ENCODE measurements around the gene ATP5PB. TPM values are rescaled to one million over a fixed set of nuclear protein-coding genes. Genes with fewer than 3 reads are reported as not detected.

The ATP5PB gene, protein sequence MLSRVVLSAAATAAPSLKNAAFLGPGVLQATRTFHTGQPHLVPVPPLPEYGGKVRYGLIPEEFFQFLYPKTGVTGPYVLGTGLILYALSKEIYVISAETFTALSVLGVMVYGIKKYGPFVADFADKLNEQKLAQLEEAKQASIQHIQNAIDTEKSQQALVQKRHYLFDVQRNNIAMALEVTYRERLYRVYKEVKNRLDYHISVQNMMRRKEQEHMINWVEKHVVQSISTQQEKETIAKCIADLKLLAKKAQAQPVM
- polyA plus RNA-seq (2012; ENCODE audit: insufficient read depth, insufficient read length): 401 TPM

DNA sequence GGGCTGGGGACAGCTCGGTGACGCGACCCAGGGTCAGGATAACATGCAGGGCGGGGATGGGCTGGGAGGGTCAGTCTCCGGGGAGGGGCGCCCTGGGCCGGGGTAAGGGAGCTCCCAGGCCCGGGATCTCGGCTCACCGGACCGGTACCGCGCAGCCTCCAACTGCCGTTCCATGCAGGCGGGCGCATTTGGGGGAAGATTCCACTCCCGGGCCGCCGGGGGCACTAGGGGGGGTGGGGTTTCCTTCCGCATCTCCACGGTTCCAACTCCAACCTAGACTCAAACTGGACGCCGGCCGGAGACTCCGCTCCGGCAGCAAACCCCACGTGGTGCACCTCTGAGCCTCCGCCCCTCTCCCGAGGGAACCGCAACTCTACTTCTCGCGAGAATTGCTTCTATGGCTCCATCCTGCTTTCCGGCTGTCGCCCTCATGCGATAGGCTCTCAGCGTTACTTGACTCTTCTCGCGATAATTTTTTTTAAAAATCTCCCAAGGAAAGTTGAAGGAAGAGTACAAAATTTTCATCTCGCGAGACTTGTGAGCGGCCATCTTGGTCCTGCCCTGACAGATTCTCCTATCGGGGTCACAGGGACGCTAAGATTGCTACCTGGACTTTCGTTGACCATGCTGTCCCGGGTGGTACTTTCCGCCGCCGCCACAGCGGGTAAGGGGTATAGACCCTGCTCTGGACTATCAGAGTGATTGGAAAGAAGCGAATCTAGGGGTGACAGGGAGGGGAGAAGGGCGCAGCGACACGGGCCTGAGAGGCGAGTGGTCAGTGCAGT lies at the start of gene ATP5PB, which contains the start of gene WDR77:
TSS of gene ATP5PB (plus strand) at position 547 of the 785 bp plus-strand sequence. CDS start at position 625, 78 bp downstream.
TSS of gene WDR77 (minus strand) at position 339 of the 785 bp plus-strand sequence. CDS start at position 252, 87 bp downstream.
- DNase-seq (ENCODE audit: low read depth, low spot score): peak; percentile 98
- H3K4me3 ChIP-seq (ENCODE audit: low read length): peak within 1 kb of the TSS; percentile 84

DNA sequence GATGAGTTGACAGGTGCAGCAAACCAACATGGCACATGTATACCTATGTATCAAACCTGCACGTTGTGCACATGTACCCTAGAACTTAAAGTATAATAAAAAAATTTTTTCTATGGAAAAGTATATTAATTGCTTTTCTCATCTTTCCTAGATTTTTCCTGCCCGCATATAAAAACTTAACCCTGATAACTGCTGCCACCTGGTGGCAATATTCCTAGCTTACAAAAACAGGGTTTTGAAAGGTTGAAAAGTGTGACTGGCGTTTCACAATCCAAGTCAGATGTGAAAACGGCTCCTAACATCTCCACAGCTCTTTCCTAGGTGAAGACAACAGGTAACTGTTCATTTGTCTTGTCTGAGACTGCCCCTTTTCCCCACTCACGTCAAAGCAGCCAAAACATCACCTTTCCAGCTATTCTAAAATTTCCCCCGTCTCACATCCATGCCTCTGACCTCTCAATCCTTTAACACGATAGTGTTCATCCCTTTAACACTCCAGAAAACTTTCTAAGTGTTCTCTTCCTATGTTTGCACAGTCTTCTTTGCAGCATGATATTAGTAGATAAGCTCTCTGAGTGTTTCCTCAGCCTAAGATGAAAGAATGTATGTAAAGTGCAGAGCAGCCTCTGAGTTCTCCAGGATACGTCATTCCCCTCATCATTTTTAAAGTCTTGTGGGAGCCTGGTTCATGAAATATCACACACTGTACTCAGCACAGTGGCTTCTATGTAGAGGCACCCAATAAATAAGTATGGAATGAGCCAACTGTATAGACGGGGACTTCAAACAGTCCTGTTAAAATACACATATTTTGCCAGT lies 49.3 kb upstream of the ATP5PB start:
- no peak overlapping the region for H3K4me3 ChIP-seq (ENCODE audit: low read length)

DNA sequence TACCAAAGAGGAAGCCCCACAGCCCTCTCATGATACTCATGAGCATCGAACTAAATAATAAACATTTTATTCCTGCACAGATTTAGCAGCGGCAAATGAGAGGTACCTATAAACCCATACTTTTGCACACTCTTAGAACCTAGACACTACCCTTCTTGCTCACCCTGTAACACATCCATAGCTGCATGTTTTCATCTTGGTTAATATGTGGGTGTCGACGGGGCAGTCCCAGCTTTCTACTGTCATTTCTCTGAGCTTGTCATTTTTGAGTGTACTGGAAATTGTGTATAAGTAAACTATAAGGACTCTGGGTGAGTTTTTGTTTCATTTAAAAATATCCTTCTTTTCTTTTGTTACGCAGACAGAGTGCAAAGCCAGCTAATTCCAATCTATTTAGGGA lies 47.2 kb upstream of the ATP5PB start:
- no peak overlapping the region for H3K4me3 ChIP-seq (ENCODE audit: low read length)
- no peak for DNase-seq (ENCODE audit: low read depth, low spot score)

More for the DNA sequence above, 49.3 kb upstream of the ATP5PB start:
- DNase-seq (ENCODE audit: low read depth, low spot score): peak; percentile 50

DNA sequence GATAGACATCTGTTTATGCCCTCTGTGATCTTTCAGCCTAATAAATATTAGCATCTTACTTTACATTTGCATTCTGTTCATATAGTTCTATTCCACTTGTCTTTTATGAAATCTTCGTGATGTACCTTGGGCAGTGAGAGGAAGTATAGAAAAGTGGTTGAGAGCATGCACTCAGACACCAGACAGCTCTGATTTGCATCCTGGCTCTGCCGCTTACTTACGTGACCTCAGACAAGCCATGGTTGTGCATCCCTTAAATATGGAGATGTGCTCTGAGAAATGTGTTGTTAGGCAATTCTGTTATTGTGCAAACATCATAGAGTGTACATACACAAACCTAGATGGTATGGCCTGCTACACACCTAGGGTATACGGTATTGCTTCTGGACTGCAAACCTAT lies 44.7 kb upstream of the ATP5PB start:
- DNase-seq (ENCODE audit: low read depth, low spot score): no peak
- H3K4me3 ChIP-seq (ENCODE audit: low read length): no peak overlapping the region

DNA sequence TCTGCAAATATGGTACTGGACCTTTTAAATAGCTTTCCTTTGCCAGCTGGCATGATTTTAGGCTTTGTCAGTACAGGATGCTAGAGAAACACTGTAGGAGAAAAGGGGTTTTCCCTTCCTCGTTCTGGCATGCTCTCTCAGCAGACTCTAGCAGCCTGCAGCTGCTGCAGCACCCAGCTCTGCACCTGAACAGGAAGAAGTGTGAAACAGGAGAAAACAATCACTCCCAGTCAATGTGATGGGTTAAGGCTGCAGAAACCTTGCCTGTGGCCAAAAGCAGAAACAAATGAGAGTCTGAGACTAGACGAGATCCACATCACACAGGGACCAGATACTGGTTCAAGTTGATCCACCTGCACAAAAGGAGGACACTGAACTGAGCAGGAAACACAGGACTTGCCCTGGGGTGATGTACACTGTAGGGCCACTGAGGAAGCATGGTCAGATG lies 42.9 kb upstream of the ATP5PB start:
- no peak overlapping the region for H3K4me3 ChIP-seq (ENCODE audit: low read length)
- peak; percentile 60 for DNase-seq (ENCODE audit: low read depth, low spot score)

DNA sequence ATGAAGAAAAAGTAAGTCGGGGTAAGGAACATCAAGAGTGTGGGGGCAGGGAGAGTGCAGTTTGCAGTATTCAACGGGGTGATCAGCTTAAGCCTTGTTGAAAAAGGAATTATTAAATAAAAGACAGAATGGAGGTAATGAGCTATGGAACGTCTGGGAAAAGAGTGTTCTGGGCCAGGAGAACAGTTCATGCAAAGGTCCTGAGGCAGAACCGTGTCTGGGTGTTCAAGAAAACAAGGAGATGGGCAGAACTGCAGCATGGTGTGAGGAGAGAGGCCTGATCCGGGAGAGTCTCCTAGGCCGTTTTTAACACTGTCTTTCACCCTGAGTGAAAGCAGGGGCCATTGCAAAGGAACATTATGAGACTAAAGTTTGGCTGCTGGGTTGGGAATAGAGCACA lies 42.0 kb upstream of the ATP5PB start:
- DNase-seq (ENCODE audit: low read depth, low spot score): no peak

DNA sequence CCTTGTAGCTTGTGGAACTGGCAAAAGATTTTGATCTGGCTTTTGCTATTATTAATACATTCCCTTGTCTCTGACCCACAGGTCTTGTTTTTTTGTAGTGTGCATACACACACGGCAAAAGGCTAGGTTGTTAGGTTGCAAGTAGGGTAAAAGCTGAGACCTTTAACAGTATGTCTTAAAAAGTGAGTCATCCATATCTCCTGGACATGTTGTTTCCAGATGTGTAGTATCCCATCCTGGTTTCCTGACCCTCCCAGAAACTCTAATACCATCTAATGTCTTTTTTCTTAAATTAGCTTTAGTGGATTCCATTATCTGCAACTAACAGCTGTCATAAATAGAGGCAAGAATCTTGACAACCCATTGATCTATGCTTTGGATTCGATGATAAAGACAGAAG lies 36.4 kb upstream of the ATP5PB start:
- no peak for DNase-seq (ENCODE audit: low read depth, low spot score)

More for the DNA sequence above, 42.0 kb upstream of the ATP5PB start:
- no peak overlapping the region for H3K4me3 ChIP-seq (ENCODE audit: low read length)

DNA sequence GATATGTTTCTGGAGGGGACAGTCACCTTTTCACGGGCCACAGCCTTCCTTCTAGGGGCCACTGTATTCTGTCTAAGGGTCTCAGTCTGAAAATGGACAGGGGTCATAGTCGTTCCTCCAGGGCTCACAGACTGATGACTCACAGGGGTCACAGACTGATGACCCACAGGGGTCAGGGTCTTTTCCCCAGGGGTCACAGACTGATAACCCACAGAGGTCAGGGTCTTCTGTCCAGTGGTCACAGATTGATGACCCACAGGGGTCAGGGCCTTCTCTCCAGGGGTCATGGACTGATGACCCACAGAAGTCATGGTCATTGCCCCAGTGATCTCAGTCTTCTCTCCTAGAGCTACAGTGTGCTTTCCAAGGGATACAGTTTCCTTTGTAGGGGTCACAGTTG lies 34.5 kb upstream of the ATP5PB start:
- DNase-seq (ENCODE audit: low read depth, low spot score): no peak
- H3K4me3 ChIP-seq (ENCODE audit: low read length): no peak overlapping the region

More for the DNA sequence above, 36.4 kb upstream of the ATP5PB start:
- no peak overlapping the region for H3K4me3 ChIP-seq (ENCODE audit: low read length)

DNA sequence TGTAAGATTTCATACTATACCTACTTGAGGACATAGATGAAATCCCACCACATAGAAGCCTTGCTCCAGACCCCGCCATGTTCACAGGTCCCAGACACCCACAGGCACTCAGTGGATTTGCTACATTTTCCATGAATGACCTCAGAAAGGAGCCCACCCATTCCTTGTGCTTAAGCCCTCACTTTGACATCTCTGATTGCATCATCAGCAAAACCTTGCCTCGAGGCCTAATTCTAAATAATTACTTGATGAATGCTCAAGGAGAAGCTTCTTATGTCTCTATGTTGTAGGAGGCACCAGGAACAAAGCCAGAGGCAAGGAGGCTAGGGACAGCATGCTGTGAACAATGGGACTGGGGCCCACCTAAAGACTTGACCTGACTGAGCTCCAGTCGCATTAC lies 33.8 kb upstream of the ATP5PB start:
- no peak for DNase-seq (ENCODE audit: low read depth, low spot score)
- no peak overlapping the region for H3K4me3 ChIP-seq (ENCODE audit: low read length)

DNA sequence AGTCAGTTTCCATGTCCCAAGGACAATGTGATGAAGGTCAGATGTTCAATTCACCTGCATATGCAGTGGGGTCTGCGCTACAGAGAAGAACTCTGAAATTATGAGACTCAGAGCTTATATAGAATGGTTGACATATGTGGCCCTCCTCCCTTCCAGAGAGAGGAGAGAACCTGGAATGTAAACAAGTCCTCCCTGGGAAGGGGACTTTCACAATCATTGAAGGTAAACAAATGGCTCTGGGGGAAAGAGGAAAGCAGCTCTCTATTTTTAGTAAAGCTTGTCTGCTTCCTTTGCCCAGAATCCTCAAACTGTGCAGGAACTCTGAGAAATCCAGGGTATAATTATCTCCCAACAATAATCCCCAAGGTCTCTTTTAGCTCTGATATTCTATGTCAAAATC lies 31.5 kb upstream of the ATP5PB start:
- no peak overlapping the region for H3K4me3 ChIP-seq (ENCODE audit: low read length)
- no peak for DNase-seq (ENCODE audit: low read depth, low spot score)

DNA sequence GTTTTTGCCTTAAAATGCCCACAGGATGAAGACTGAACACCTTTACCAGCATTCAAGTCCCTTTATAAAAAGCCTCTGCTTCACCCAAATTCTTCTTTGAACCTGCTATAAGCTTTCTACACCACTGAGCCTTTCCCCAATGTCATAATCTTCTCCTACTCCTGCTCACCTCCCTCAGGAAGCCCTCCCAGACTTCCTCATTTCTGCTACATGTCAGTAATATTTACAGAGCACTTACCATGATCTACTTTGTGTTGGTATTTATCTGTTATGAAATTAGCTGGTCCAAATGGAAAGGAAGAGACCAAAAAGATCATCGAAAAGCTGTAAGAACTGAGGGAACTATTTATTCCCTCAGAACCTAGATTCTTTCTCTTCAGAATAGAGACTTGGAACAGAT lies 30.2 kb upstream of the ATP5PB start:
- no peak overlapping the region for H3K4me3 ChIP-seq (ENCODE audit: low read length)
- DNase-seq (ENCODE audit: low read depth, low spot score): no peak

DNA sequence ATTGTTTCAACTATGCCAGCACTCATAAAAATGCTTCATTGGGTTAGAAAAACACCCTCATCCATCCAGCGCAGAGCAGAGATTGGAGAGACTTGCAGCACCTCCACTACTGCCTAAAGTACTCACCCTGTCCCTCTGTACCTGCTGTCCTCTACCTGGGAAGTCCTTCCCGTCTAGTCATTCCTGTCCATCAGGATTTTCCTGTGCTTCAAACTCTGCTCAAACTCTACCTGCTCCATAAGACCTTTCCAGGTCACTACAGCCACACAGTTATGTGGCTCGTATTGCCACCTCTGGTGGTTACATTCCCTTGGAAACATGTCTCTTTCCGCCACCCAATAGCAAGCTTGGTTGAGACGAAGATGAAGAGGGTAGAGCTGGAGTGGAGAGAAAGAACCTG lies 28.9 kb upstream of the ATP5PB start:
- H3K4me3 ChIP-seq (ENCODE audit: low read length): no peak overlapping the region
- no peak for DNase-seq (ENCODE audit: low read depth, low spot score)

DNA sequence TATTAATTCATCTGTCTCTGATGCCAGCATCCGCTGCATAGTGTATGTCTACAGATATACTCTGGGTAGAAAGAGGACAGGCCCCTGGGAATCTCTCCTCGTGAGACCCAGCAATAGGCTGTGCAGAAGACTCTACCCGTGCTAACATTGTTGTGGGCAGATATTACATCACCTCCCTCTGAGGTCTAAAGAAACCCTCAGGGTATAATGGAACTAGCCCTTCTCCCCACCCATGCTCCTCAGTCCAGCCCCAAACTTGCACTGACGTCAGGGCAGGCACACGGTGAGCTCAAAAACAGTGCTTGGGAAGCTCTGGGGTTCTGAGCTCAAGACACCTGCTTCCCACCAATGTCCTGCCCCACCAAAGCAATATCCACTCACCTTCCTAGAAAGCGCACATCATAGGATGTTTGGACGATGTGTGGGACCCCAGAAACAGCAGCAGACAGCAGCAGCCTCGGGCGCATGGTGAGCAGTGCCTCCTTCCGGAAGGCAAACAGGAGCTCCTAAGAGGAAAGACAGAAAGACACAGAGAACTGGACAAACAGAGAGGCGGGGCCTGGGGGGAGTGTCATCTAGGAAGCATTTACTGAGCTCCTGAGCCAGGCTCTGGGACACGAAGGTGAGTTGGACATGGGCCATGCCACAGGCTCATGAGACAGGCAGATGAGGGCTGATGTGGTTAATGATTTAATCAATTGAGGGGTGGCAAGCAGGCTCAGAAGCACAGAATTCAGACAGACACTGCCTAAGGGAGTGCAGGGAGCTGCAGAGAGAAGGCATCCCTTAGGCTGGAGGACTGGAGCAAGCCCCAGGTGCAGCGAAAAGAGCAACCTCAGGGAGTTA lies 26.5 kb upstream of the ATP5PB start:
- no peak overlapping the region for H3K4me3 ChIP-seq (ENCODE audit: low read length)
- DNase-seq (ENCODE audit: low read depth, low spot score): no peak

DNA sequence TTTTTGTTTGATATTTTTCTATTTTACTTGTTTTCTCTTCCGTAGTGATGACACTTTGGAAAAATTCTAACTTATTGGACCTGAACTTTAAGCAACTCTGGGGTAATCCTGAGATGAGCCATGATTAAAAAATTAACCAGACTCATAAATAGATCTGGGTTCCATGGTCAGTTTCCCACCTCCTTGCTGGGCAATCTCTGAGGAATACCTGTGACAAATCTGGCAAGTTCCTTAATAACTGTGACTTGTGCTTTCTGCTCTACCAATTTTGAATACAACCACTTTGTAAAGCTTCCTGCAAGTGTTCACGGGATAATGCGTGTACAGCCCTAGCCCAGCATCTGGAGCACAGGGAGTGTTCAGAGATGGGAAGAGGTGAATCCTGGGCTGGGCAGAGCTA lies 25.0 kb upstream of the ATP5PB start:
- no peak for DNase-seq (ENCODE audit: low read depth, low spot score)
- no peak overlapping the region for H3K4me3 ChIP-seq (ENCODE audit: low read length)

DNA sequence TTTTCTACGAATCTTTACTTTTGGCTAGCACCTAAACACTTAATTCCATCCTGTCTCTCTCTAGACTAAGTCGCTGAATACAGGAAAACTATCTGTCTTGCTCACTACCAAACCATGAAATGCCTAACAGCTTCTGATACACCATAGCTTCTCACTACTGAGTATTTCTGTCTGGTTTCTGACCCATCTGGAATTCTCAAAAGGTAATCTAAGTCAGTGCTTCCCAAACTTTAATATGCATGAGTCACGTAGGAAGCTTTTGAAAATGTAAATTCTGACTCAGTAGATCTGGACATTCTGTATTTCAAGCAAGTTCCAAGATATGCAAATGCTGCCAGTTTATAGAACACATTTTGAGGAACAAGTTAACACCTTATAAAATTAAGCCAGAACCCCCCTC lies 12.5 kb upstream of the ATP5PB start:
- H3K4me3 ChIP-seq (ENCODE audit: low read length): no peak overlapping the region
- no peak for DNase-seq (ENCODE audit: low read depth, low spot score)

DNA sequence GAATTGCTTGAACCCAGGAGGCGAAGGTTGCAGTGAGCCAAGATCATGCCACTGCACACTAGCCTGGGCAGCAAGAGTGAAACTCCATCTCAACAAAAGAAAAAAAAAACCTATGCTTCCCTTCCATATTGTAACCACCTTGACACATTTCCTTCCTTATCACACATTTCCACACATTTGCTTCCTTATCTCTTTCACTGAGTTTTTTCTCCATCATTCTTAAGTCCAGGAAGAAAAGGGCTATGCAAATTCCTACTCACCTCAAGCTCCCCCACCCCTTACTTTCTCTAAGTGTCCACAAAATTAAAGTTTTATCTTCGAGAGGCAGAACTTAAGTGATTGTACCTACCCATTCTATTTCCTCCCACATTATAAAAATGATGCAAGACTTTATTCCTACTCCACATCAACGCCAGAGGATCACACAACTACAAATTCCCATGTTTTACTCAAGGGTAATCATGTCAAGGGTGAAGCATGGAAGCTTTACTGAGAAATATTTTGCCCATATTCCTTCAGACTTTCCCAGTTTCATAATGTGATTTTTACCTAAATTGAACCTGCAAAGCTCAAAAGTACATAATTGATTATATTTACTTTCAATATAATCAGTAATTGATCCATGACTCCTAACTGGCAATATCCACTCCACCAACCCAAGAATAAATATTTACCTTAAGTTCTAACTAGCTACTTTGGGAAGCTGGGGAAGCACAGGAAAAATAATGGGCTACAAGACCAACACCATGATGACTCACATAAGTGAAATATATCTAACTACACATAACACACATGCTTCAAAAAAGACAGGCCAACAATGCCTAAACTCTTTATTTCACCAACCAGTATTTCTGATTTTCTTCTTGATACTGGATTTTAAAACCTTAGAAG lies 9.6 kb upstream of the ATP5PB start:
- no peak overlapping the region for H3K4me3 ChIP-seq (ENCODE audit: low read length)
- DNase-seq (ENCODE audit: low read depth, low spot score): no peak

DNA sequence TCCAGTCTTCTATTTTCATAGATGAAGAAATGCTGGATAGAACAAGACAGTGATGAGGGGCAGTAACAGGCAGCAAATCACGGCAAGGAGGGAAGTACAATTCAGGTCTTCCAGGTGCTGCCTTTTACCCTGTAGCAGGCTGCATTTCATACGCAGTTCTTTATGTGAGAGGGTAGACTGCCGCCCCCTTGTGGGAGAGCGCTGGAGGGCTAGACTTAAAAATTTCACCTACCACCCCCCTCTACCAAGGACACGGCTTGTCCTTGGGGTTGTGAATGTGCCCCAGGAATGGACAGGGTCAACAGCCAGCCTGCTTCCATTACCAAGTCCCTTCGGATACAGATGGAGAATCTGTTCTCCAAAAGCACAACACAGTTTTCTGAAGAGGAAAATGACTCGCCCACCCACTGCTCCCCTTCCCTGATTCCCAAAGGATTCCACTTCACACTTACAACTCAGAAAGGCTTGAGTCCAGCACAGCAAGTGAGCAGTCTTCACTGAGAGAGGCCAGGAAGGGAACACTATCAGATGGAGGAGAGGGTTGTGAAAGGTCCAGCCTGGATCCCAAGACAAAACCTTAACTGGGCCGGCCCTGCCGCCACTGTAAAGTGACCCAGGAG lies 7.6 kb upstream of the ATP5PB start:
- peak; percentile 47 for DNase-seq (ENCODE audit: low read depth, low spot score)

More for the DNA sequence above, 7.6 kb upstream of the ATP5PB start:
- no peak overlapping the region for H3K4me3 ChIP-seq (ENCODE audit: low read length)

Measured in Jurkat, Clone E6-1 (cell line).